PC-9 (cell line): ENCODE results near the gene GBGT1.

Experiments used
- CTCF ChIP-seq: fragments of 200-600 bp; sonication (generic); conservative IDR thresholded peaks from 2 replicates; pipeline ENCODE4 v1.6.1; 2017; ENCODE audit warnings: mixed run types, antibody characterized with exemption, mild to moderate bottlenecking, moderate library complexity
- EZH2 ChIP-seq: fragments of 200-600 bp; sonication (generic); IDR thresholded peaks from 2 replicates; pipeline ENCODE4 v1.8.0; 2017; ENCODE audit warnings: antibody characterized with exemption, low read depth

GRCh38 chr9:133109931-133110650 lies 53.6 kb downstream of the GBGT1 start:
- TF ChIP-seq CTCF = no peak
- TF ChIP-seq EZH2 = no peak
